Activated CD4-positive, CD25-positive, alpha-beta regulatory T cell treated with anti-CD3 and anti-CD28 coated beads, Interleukin-2, amount 50 U/mL, for 72 hours (primary cell): ENCODE results near the gene LSM7.
"Not testable (repeated sequence)": the region's sequence is repeated elsewhere in the genome, so short reads cannot be mapped to it uniquely, and the experiment has no call there.

Experiments
- DNase-seq: peaks from one replicate; pipeline ENCODE4 v3.0.0; 2021

LSM7 gene

GRCh38 chr19:2354670-2355069 lies 26.3 kb upstream of the LSM7 start:
- DNase-seq: no peak

- no peak for DNase-seq
These were observed 25.7 kb upstream of the LSM7 start for GRCh38 chr19:2353887-2354592.

DNA sequence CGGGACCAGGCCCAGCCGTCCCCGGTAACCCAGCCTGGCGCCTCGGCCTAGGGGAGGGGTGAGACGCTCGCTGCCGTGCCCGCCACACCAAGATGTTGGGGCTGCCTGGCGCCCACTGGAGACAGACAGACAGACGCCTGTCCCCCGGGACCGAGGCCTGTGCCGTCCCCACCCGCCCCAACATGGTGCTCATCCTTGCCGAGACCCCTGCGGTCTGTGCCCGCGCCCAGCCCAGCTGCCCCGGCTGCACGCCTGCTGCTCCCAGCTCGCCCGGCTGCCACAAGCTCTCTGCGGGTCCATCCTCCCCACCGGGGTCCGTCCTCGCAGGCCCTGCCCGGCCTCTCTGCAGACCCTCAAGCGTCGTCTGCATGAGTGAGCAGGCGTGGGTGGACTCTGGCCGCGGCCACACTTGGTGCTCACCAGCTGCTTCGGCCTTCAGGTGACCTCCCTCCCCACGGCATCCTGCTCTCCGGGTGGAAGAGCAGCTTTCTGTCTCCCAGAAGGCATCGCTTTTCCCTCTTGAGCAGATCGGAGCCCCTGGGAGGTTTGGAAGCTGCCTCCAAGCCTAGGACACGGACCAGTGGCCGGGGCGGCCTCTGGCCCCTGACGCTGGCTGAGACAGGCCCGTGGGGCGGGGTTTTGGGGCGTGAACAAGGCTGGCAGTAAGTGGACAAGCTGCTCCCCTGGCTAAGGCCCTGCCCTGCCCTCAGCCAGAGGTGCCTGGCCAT lies 24.9 kb upstream of the LSM7 start:
- no peak for DNase-seq

DNA sequence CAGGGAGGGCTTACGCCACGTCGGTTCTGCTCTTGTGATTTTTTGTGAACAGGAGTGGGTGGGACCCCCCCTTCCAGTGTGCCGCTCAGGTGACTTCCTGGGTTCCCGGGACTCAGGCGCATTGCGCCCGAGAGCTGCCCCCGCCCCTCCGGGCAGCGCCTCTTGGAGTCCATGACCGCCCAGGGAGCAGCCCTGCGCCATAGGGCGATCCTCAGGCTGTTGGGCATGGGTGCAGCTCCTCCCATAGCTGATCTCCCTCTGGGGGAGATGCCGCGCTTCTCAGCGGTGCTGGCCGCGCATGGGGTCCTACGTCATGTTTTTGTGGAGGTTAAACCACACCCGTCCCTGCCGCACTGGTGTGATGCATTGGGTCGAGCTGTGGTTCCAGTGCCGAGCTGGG lies 23.7 kb upstream of the LSM7 start:
- DNase-seq: no peak

GRCh38 chr19:2351591-2351990 lies 23.2 kb upstream of the LSM7 start:
- no peak for DNase-seq

DNA sequence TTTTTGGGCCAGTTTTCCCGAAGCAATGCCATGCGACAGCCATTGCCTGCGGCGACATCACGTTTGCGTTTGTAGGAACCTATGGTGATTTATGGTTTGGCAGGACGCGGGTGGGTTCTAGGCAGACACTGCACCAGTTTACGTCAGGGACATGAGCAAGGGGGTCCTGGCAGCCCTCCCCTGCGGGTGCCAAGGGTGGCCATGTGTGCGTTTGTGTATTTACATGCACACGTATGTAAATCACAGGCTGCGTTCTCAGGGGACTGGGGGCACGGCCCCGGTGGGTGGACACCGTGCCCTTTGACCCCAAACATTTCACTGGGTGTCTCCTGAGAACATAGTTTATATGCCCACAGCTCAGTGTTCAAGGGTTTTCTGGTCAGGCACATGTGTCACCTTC lies 22.3 kb upstream of the LSM7 start:
- DNase-seq: no peak

GRCh38 chr19:2349818-2350217 lies 21.4 kb upstream of the LSM7 start:
- not testable (repeated sequence) for DNase-seq

GRCh38 chr19:2345794-2346663 lies 17.6 kb upstream of the LSM7 start:
- DNase-seq: no peak

GRCh38 chr19:2345076-2345475 lies 16.7 kb upstream of the LSM7 start:
- DNase-seq: no peak

DNA sequence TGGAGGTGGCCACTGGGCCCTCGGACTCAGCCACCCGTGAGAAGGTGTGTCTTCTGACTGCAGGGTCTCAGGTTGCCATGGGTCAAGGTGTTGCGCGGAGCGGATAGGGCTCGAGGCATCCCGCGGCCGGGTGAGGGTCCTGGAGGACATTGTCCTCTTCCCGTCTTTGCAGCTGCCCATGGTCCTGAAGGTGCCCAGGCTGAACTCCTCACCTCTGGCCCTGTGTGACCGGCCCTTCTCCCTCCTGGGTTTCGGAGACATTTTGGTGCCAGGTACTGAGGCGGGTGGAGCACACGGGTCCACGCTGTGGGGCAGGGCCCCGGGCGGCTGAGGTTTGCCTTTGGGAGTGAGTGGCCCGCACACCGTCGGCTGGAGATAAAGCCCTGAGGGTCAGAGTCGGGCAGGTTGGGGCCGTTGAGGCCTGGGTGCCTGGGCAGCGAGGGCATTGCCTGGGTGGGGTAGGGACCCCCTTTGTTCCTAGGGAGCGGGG lies 16.0 kb upstream of the LSM7 start:
- DNase-seq: no peak

- no peak for DNase-seq
These were observed 15.1 kb upstream of the LSM7 start for GRCh38 chr19:2343289-2343982.

GRCh38 chr19:2342656-2343288 lies 14.4 kb upstream of the LSM7 start:
- DNase-seq: no peak

DNA sequence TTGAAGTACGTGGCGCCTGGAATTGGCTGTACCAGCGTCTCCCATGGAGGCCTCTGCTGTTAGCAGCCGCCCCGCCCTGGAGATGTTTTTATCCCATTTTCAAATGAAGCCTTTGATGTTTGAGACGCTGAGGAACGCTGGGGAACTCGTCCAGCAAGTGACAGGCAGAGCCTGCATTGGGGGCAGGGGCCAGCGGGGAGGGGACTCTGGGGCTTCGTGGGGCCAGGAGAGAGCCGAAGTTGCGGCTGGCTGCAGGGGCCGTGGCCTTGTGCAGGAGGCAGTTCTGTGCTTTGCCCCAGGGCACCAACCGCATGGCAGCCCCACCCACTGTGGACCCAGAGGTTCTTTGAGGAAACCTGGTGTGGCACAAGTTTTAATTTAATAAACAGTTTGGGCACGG lies 13.6 kb upstream of the LSM7 start:
- no peak for DNase-seq

GRCh38 chr19:2341244-2341751 lies 12.9 kb upstream of the LSM7 start:
- no peak for DNase-seq

DNA sequence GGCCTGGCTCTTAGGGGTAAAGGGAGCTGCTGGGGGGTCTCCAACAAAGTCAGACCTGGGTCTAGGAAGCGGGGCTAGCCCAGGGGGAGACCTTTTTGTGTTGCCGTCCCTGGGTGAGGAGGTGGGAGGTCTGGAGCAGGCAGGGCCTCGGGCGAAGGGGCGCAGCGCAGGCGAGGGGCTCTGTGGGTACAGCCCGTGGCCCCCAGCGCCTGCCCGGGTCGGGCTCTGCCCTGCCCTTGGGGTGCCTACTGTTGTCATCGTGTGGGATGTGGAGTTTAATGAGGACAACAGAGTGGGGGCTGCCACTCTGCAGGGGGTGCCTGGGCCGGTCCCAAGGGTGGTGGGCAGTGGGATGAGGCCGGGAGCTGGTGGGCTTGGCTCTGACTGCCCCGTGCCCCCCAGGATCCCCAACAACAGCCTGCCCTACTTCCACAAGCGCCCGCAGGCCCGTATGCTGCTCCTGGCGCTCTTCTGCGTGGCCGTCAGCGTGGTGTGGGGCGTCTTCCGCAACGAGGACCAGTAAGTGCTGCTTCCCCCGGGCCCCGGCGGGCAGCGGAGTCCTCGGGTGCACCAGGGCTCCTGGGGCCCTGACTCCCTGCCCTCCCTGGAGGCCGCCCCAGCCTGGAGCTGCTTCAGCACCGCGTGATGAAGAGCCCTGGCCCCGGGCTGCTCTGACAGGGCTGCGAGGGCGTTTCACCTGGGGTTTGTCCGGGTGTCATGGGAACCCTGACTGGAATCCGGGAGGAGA lies 12.3 kb upstream of the LSM7 start:
- no peak for DNase-seq

DNA sequence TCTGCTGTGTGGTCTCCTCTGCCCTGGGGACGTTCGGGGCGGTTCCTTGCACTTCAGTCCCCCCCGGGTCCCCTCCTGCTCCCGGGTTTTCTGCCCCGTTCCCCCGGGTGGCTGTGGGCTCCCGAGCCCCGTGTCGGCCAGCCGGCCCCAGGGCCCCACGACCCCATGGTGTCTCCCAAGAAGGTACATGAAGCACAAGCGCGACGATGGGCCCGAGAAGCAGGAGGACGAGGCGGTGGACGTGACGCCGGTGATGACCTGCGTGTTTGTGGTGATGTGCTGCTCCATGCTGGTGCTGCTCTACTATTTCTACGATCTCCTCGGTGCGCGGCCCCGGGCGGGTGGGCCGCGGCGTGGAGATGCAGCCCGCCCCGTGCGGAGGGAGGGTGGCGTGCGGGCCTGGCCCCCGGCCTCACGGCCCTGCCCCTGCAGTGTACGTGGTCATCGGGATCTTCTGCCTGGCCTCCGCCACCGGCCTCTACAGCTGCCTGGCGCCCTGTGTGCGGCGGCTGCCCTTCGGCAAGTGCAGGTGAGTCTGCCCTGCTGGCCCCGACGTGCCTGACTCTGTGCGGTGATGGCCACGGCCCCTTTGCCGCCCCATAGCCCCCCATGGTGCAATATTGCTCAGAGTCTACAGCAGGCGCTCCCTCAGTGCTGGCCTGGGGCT lies 11.4 kb upstream of the LSM7 start:
- DNase-seq: no peak

DNA sequence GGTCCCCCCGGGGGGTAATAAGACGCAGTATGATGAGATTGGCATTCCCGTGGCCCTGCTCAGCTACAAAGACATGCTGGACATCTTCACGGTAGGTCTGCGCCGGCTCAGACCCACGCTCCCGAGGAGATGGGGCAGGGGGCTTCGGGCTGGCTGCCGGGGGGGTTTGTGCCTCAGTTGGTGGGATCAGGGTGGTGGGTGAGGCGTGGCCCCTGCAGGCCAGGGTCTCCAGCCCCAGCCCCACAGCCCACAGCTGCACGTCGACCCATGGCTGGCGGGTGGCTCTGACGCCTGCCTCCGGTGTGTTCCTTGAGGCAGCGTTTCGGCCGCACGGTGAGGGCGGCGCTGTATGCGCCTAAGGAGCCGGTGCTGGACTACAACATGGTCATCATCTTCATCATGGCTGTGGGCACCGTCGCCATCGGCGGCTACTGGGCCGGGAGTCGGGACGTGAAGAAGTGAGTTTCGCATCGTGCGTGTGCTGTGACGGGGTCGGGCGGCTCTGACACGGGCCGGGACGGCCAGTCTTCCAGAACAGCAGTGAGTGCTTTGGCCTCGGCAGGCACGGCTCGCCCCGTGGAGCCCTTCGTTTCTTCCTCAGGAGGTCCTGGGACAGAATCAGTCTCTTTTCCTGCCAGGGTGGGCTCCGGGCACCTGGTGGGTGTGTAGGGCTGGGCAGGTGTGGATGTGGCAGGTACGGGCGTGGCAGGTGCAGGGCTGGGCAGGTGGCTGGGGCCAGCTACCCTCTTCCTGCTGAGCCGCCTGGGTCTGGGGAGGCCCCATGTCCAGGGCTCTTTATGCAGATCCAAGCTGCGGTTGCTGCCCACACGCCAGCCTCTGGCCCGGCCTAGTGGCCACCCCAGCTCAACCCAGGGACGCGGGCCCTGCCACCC lies 10.6 kb upstream of the LSM7 start:
- DNase-seq: no peak

- no peak for DNase-seq
These were observed 9.7 kb upstream of the LSM7 start for GRCh38 chr19:2338055-2338615.

DNA sequence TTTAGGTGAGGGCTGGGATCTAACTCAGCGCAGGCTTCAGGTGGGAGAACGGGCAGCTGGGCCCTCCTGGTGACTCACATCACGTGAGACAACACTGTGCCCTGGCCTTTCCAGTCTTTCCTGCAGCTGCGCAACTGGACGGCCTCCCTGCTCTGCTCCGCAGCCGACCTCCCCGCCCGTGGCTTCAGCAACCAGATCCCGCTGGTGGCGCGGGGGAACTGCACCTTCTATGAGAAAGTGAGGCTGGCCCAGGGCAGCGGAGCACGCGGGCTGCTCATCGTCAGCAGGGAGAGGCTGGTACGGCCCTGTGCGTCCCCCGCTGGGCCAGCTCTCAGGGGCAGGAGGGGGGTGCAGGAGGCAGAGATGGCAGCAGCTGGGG lies 8.9 kb upstream of the LSM7 start:
- no peak for DNase-seq
